Omental fat pad (tissue), 4 donors: Measurements from ENCODE around the gene TANGO6. TPM values are rescaled to one million over a fixed set of nuclear protein-coding genes. Genes with fewer than 3 reads are reported as not detected.

Source experiments
- ATAC-seq: fragments of 150-250 bp; one replicate; pipeline ENCODE4 v1.9.1; 2016; ENCODE audit warnings: mild to moderate bottlenecking, moderate library complexity; ENCODE audit not compliant: low FRiP score
- DNase-seq: peaks from one replicate; pipeline ENCODE4 v3.0.0-alpha.2; 2019; ENCODE audit warnings: low spot score
- total RNA-seq, 4 donors: library from RNA; depleted of rRNA; stranded (reverse); fragments of >200 nt; gene quantifications; one replicate each; pipeline ENCODE4 v1.1.0, GENCODE V29; 2016
- TF ChIP-seq, protein P1 (sequence below), 3 donors: fragments of 450-650 bp; IDR thresholded peaks; one replicate each; pipeline ENCODE4 v1.5.1; 2016 to 2017; ENCODE audit warnings: antibody characterized with exemption in 3 of 3, mild to moderate bottlenecking in 3 of 3, moderate library complexity in 2 of 3

TANGO6 gene
- 10 to 100 TPM; 15.1 to 26.2 (median 19.8) TPM for total RNA-seq

- peak; percentile 65 for DNase-seq
- TF ChIP-seq, protein P1, sequence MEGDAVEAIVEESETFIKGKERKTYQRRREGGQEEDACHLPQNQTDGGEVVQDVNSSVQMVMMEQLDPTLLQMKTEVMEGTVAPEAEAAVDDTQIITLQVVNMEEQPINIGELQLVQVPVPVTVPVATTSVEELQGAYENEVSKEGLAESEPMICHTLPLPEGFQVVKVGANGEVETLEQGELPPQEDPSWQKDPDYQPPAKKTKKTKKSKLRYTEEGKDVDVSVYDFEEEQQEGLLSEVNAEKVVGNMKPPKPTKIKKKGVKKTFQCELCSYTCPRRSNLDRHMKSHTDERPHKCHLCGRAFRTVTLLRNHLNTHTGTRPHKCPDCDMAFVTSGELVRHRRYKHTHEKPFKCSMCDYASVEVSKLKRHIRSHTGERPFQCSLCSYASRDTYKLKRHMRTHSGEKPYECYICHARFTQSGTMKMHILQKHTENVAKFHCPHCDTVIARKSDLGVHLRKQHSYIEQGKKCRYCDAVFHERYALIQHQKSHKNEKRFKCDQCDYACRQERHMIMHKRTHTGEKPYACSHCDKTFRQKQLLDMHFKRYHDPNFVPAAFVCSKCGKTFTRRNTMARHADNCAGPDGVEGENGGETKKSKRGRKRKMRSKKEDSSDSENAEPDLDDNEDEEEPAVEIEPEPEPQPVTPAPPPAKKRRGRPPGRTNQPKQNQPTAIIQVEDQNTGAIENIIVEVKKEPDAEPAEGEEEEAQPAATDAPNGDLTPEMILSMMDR (IDR thresholded peaks at IDR 0.05) = no peak
Measured at GRCh38 chr16:68843482-68844210, at the start of gene TANGO6. TANGO6 (plus strand) TSS chr16:68843531; CDS start chr16:68843618, 87 bp downstream.

DNA sequence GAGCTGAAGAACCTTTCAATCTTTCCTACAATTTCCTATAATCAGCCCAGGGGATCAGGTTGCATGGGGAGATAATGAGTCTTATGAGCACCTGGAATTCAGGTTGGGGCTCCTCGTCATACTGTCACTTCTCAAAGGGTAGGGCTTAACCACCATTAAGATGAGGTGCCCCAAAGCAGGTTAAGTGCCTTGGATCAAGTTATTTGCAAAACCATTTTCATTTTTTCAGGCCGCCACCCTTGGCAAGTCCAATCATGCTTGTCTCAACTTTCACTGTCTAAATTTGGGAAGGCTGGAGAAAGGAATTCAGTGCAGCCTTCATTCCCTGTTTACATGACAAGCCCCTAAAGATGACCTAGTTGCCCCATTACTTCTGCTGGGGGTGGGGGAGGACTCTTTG, 44.9 kb upstream of the TANGO6 start:
- ATAC-seq = no peak
- TF ChIP-seq, protein P1 (IDR thresholded peaks at IDR 0.05) = no peak
- no peak for DNase-seq

More at GRCh38 chr16:68843482-68844210, at the start of gene TANGO6:
- ATAC-seq = peak; percentile 93

DNA sequence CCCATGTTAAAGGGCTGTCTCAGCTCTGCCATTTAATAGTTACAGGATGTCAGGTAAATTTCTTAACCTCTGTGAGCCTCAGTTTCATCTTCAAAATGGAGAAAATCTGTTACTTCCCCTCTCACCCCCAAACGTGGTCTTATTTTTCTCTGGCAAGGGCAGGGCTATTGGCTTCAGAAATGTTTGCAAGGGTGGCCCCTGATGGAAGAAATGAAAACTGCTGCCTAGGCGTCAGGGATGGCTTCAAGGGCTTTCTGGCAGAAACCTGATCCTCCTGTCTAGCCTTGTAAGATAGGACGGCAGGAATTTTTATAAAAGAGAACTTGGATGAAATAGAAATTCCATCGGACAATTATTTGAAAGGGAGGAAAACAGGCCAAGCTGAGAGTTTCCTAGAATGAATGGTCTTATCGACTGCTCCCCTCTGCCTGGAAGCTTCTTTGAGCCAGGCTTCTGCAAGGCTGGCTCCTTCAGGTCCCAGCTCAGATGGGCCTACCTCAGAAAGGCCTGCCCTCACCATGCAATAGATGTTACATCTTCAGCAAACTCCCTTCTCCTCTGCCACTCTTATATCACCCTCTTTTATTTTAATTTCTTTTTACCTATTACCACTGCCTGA, 43.0 kb upstream of the TANGO6 start:
- ATAC-seq (peak; percentile 50), DNase-seq (no peak)
- TF ChIP-seq, protein P1 (IDR thresholded peaks at IDR 0.05) = no peak

- ATAC-seq = peak; percentile 91
- TF ChIP-seq, protein P1 (IDR thresholded peaks at IDR 0.05) = no peak
- no peak for DNase-seq
Measured at GRCh38 chr16:68802190-68802589, 41.1 kb upstream of the TANGO6 start.

- DNase-seq = no peak
- no peak for ATAC-seq
Measured at GRCh38 chr16:68806422-68806821, 36.9 kb upstream of the TANGO6 start.

DNA sequence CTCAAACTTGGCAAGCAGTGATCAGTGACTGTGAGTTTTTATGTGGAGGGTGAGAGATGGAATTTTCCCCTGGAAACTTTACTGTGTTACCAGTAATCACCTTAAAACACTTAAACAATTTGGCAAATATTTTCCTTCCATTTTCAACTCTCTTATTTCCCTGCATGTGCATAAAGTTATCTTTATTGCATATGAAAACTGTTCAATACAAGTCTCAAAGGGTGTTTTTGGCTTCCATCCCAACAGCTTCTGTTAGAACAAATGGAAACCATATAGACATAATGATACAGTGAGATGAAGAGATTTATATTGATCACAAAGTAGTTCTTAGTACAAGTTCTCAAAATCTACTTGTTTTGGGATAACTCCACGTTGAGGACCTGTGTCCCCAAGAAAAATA, 36.4 kb upstream of the TANGO6 start:
- DNase-seq (no peak), ATAC-seq (no peak)
- TF ChIP-seq, protein P1 (IDR thresholded peaks at IDR 0.05) = no peak

More at GRCh38 chr16:68806422-68806821, 36.9 kb upstream of the TANGO6 start:
- TF ChIP-seq, protein P1 (IDR thresholded peaks at IDR 0.05) = no peak
